Nephron progenitor cell (in vitro differentiated cells): Measurements from ENCODE around the gene TMEM201.
A peak's percentile ranks its signal among the peaks of the same experiment; 100 is the strongest.

ENCODE experiments used
- DNase-seq: peaks from one replicate; pipeline ENCODE4 v3.0.0; 2021
- H3K27ac Mint-ChIP-seq: 2 replicates; pipeline ENCODE4 v1.8.0; 2021; ENCODE audit warnings: mild to moderate bottlenecking, moderate library complexity, mixed read lengths
- H3K27me3 Mint-ChIP-seq: 2 replicates; pipeline ENCODE4 v1.8.0; 2021; ENCODE audit warnings: mild to moderate bottlenecking, low read depth, mixed read lengths; ENCODE audit not compliant: poor library complexity
- H3K36me3 Mint-ChIP-seq: 2 replicates; pipeline ENCODE4 v1.8.0; 2021; ENCODE audit warnings: low read depth, mixed read lengths
- H3K4me1 Mint-ChIP-seq: 2 replicates; pipeline ENCODE4 v1.8.0; 2021; ENCODE audit warnings: mixed read lengths
- H3K4me3 Mint-ChIP-seq: 2 replicates; pipeline ENCODE4 v1.8.0; 2021; ENCODE audit warnings: mild to moderate bottlenecking, moderate library complexity, mixed read lengths
- H3K9me3 Mint-ChIP-seq: 2 replicates; pipeline ENCODE4 v1.8.0; 2021; ENCODE audit warnings: mild to moderate bottlenecking, moderate library complexity, mixed read lengths
- CTCF ChIP-seq: fragments of 200-600 bp; sonication (generic); IDR thresholded peaks from 2 replicates; pipeline ENCODE4 v1.5.0; 2021; ENCODE audit warnings: antibody characterized with exemption

Gene TMEM201

GRCh38 chr1:9549955-9550546 is 38.7 kb upstream of the TMEM201 start:
- Mint-ChIP-seq H3K27me3 (no peaks in the 10 kb centered on the region), H3K4me1 (peaks cover 24% of the 10 kb centered on the region), H3K9me3 (no peaks in the 10 kb centered on the region), H3K27ac (peak overlapping the region; percentile 29), H3K4me3 (no peak overlapping the region), H3K36me3 (peaks cover 33% of the 10 kb centered on the region)
- no peak for TF ChIP-seq CTCF
- DNase-seq, result no peak

GRCh38 chr1:9551984-9552383 is 36.7 kb upstream of the TMEM201 start:
- Mint-ChIP-seq H3K4me3 (no peak overlapping the region), H3K9me3 (no peaks in the 10 kb centered on the region), H3K27me3 (no peaks in the 10 kb centered on the region), H3K4me1 (peaks cover 16% of the 10 kb centered on the region), H3K36me3 (peaks cover 48% of the 10 kb centered on the region), H3K27ac (peak overlapping the region; percentile 11)
- no peak for DNase-seq
- no peak for TF ChIP-seq CTCF

GRCh38 chr1:9553736-9554144 is 35.0 kb upstream of the TMEM201 start:
- no peaks in the 10 kb centered on the region for H3K9me3 Mint-ChIP-seq
- no peak overlapping the region for H3K27ac Mint-ChIP-seq
- no peak for TF ChIP-seq CTCF
- peaks cover 42% of the 10 kb centered on the region for H3K36me3 Mint-ChIP-seq
- no peak overlapping the region for H3K4me3 Mint-ChIP-seq
- no peaks in the 10 kb centered on the region for H3K27me3 Mint-ChIP-seq
- no peak for DNase-seq
- peaks cover 25% of the 10 kb centered on the region for H3K4me1 Mint-ChIP-seq

- peak overlapping the region; percentile 23 for H3K27ac Mint-ChIP-seq
- DNase-seq, result no peak
- no peak overlapping the region for H3K4me3 Mint-ChIP-seq
- peaks cover 35% of the 10 kb centered on the region for H3K36me3 Mint-ChIP-seq
- TF ChIP-seq CTCF, result no peak
- H3K9me3 Mint-ChIP-seq, result no peaks in the 10 kb centered on the region
- H3K27me3 Mint-ChIP-seq, result no peaks in the 10 kb centered on the region
- peaks cover 25% of the 10 kb centered on the region for H3K4me1 Mint-ChIP-seq
Measured at GRCh38 chr1:9555942-9556341, 32.8 kb upstream of the TMEM201 start.

- Mint-ChIP-seq H3K4me1 (peaks cover 23% of the 10 kb centered on the region), H3K27ac (no peak overlapping the region), H3K27me3 (no peaks in the 10 kb centered on the region), H3K36me3 (peaks cover 47% of the 10 kb centered on the region), H3K4me3 (no peak overlapping the region), H3K9me3 (peaks cover 4% of the 10 kb centered on the region)
- no peak for DNase-seq
- no peak for TF ChIP-seq CTCF
Measured at GRCh38 chr1:9557624-9558023, 31.1 kb upstream of the TMEM201 start.

GRCh38 chr1:9558271-9558945 is 30.3 kb upstream of the TMEM201 start:
- peaks cover 9% of the 10 kb centered on the region for H3K9me3 Mint-ChIP-seq
- H3K36me3 Mint-ChIP-seq, result peaks cover 50% of the 10 kb centered on the region

More at GRCh38 chr1:9558271-9558945, 30.3 kb upstream of the TMEM201 start:
- peak; percentile 7 for DNase-seq
- no peaks in the 10 kb centered on the region for H3K27me3 Mint-ChIP-seq
- no peak overlapping the region for H3K4me3 Mint-ChIP-seq
- H3K4me1 Mint-ChIP-seq, result peaks cover 23% of the 10 kb centered on the region
- peak overlapping the region; percentile 52 for H3K27ac Mint-ChIP-seq
- TF ChIP-seq CTCF, result no peak
